ENCODE data around the gene VPS41.
"Not testable (repeated sequence)": the region's sequence is repeated elsewhere in the genome, so short reads cannot be mapped to it uniquely, and the experiment has no call there.

Gene VPS41

GRCh38 chr7:38854947-38855346, 54.0 kb downstream of the VPS41 start:
- not testable (repeated sequence) for DNase-seq

- DNase-seq = no peak
Observed at GRCh38 chr7:38851321-38851720, 57.7 kb downstream of the VPS41 start.

DNA sequence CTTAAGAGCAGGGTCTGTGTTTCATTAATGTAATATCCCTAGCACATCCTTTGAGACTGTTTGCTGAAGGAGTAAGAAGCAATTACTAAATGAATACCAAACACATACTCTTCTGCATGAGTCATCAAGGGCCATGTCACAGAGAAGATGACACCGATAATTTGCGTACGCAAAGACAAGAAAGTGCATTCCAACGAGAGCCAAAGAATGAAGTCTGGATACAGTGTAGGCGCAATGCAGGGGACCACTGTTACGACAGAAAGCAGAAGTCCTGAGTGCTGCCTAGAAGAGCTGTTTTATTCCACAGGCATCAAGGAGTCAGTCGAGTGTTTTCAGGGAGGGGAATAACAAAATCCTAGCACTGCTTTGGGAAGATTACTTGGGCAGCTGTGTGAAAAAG, 62.7 kb downstream of the VPS41 start:
- DNase-seq = no peak

DNA sequence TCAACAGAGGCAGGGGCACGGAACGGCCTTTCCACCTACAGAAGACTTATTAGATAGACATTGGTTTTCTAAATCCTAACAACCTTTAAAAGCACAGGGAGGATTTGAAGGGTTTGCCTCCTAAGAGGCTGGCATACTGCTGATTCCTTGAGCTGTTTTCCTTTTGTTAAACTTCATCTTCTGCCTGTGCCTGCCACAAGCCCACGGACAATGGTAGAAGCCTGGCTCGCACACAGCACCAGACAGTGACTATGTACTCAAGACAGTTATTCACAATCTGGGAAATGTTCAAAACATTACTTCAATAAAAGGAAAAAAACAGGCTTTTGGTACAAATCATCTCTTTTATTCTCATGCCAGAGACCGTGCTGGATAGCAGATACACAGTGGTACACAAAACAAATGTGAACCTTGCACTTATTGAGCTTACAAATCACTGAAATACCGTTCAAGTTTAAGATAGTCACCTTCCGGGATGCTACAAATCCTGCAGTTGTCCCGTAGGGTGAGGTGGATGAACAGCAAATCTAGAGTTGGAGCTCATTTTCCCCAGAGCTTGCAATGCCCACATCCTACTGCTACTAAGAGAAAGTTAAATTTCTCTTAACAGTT, 63.9 kb downstream of the VPS41 start:
- no peak for DNase-seq

GRCh38 chr7:38842746-38843145, 66.2 kb downstream of the VPS41 start:
- DNase-seq = no peak

GRCh38 chr7:38840736-38841460, 68.1 kb downstream of the VPS41 start:
- no peak for DNase-seq

- no peak for DNase-seq
Observed at GRCh38 chr7:38839851-38840250, 69.1 kb downstream of the VPS41 start.

GRCh38 chr7:38838725-38839385, 70.1 kb downstream of the VPS41 start:
- no peak for DNase-seq

DNA sequence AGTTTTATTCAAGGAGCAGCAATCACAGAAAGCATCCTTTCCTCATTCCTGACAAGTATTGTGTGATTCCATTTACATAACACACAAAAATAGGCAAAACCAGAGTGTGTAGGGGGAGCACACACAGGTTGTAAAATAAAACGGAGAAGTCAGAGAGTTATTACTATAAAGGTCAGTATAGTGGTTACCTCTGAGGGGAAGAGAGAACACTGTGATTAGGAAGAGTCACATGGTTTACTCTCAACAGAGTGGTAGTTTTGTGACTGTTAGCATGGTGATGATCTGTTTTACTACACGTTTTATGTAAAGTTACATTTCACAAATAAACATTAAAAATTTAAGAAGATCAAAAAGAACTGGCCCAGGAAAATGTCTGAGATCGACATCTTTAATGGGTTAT, 74.6 kb downstream of the VPS41 start:
- no peak for DNase-seq

DNA sequence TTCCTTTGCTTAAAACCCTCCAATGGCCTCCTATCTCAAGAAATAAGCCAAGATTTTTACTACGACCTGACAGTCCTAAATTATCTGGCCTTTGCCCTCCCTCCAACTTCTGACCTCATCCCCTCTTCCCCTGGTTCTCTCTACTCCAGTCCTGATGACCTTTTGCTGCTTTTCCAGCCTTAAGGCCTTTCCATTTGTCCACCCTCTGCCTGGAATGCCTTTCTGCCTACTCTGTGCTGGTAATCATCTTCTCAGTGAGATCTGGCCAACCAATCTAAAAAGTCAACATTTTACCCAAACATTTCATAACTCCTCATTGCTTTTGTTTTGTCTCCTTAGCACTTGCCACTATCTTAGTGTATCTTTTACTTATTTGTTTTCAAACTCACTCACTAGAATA, 75.7 kb downstream of the VPS41 start:
- no peak for DNase-seq

GRCh38 chr7:38831259-38831996, 77.6 kb downstream of the VPS41 start:
- no peak for DNase-seq

DNA sequence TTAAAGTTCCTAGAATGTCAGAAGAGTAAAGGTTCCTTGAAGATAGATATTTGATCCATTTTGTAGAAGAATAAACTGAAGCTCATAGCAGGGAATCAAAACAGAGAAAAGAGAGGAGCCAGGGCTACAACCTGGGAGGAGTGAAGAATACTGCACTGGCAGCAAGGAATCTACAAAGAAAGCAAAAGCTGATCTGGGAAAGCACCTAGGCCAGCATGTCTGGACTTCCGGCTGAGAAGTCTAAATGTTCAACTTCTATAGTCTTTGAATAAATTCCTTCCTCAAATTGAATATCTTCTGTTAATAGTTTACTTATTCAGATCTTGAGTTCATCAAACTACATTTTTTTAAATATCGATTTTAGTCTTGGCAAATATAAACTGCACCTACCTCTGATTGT, 78.2 kb downstream of the VPS41 start:
- no peak for DNase-seq

- no peak for DNase-seq
Observed at GRCh38 chr7:38829488-38830165, 79.4 kb downstream of the VPS41 start.

DNA sequence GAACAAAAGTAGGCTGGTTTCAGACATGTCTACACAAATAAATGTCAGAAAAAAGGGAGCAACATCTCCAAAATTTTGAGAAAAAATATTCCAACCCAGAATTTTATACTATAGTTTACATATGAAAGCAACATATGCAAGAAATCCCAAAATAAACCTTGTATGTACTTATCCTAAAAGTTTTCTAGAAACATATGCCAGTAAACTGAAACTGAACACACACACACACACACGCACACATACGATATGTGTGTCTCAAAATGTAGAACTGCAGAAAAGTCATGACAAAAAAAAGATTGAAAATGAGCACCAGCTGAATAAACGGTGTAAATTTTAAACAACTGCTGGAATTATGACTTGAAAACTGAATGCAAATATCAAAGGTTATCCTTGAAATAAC, 81.0 kb downstream of the VPS41 start:
- DNase-seq = no peak

DNA sequence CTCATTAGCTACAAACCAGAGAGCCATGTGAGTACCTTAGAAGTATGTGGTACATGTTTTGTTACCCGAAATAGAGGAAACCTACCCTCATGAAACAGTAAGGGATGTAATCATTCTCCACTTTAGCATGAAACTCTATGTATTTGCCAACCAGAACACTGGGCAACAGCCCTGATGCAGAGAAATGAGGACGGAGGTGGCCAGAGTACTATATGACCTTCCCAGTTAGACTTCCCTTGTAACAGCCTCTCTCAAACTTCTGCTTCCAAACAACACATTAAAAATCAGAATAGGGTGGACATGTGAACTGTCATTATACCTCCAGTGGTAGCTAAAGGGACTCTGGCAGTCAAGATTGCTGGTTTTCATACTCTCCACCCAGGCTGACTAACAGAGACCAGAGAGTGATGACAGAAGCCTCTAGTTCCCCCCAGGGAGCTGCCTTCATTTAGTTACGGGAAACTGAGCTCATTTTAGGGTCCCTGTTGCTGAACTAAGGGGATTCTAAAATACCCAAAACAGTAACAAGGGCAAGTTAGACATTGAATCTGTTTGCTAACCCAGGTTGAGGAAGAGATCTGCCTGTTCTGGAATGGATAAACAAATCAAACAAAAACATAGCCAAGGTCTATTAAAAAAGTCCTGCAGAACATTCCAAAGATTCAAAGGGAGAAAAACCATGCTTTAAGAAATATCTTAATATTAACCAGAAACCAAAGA, 83.1 kb downstream of the VPS41 start:
- no peak for DNase-seq

DNA sequence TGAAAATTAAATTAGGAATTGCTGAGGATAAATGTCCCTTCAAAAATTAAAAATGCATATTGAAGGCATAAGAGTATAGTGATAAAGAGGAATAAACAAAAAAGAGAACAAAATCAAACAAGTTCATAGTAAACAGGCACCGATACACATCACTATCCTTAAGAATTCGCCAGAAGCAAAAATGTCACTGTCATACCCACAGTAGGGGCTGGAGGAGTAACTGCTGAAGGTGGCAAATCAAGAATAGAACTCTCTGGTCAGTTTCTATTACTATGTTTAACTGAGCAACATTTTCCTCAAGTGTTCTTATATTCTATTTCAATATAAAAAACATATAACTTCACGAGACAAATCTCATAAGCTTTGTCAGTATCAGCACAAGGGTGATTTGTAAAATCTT, 84.0 kb downstream of the VPS41 start:
- no peak for DNase-seq

DNA sequence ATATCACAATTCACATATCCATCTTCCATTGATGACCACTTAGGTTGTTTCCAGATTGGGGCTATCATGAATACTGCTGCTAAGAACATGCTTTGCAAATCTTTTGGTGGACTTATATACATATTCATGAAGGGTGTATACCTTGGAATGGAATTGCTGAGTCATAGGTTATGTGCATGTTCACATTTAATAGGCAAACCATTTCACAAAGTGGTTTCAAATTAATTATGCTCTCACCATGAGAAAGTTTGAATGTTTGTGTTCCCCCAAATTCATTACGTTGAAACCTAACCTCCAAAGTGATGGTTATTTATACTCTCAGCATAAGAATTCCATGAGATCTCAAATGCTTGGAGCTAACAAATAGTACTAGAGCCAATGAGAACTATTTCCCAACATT, 86.4 kb downstream of the VPS41 start:
- no peak for DNase-seq

GRCh38 chr7:38820571-38820970, 88.4 kb downstream of the VPS41 start:
- DNase-seq = no peak

GRCh38 chr7:38819463-38819862, 89.5 kb downstream of the VPS41 start:
- DNase-seq = no peak

DNA sequence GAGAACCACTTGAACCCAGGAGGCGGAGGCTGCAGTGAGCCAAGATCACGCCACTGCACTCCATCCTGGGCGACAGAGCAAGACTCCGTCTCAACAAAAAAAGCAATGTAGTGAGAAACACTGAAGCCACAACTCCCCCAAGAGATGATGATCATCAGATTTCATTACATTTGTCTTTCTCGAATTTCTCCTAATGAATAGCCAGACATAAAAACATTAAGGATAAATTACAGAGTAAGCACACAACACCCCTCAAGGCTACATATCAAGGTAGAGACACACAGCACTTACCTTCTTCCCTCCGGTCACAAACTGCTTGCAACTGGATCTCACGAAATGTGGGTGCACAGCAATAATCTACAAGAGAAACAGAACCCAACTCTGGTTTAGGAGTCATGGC, 91.5 kb downstream of the VPS41 start:
- no peak for DNase-seq

GRCh38 chr7:38813768-38814167, 95.2 kb downstream of the VPS41 start:
- DNase-seq = no peak

DNA sequence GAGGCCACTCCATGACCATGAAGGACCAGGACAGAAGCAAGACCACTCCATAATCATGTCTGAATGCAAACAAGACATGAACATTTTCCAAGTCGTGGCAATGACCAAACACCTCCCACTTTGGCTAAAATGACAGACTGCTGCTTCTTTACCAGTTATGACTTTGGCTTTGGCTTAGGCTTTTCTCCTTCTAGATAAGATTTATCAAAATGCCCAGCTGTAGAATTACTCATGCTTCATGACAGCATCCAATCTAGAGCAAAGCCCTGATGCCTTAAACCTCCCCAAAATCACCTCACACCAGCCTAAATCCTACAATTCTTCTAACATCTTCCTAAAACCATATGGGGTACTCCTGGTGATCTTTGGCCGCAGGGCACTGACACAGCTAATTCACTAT, 102.1 kb downstream of the VPS41 start:
- no peak for DNase-seq

Measured in NCI-H1092 (cell line).